HG03558 (cell line): ENCODE data around the gene CCR2.
"Not testable (repeated sequence)": the region's sequence is repeated elsewhere in the genome, so short reads cannot be mapped to it uniquely, and the experiment has no call there.

Source experiments
- ATAC-seq: cut with Tn5 transposase; IDR thresholded peaks from one replicate; pipeline ENCODE4 v1.9.1; 2021; ENCODE audit warnings: moderate number of reproducible peaks; ENCODE audit not compliant: unreplicated experiment; ENCODE audit errors: extremely low read depth

Gene CCR2

DNA sequence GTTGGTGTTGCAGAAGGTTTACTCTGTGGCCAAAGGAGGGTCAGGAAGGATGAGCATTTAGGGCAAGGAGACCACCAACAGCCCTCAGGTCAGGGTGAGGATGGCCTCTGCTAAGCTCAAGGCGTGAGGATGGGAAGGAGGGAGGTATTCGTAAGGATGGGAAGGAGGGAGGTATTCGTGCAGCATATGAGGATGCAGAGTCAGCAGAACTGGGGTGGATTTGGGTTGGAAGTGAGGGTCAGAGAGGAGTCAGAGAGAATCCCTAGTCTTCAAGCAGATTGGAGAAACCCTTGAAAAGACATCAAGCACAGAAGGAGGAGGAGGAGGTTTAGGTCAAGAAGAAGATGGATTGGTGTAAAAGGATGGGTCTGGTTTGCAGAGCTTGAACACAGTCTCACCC is 20.8 kb downstream of the CCR2 start:
- ATAC-seq = no peak

DNA sequence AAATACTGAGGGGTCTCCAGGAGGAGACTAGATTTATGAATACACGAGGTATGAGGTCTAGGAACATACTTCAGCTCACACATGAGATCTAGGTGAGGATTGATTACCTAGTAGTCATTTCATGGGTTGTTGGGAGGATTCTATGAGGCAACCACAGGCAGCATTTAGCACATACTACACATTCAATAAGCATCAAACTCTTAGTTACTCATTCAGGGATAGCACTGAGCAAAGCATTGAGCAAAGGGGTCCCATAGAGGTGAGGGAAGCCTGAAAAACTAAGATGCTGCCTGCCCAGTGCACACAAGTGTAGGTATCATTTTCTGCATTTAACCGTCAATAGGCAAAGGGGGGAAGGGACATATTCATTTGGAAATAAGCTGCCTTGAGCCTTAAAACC is 21.3 kb downstream of the CCR2 start:
- ATAC-seq = no peak

DNA sequence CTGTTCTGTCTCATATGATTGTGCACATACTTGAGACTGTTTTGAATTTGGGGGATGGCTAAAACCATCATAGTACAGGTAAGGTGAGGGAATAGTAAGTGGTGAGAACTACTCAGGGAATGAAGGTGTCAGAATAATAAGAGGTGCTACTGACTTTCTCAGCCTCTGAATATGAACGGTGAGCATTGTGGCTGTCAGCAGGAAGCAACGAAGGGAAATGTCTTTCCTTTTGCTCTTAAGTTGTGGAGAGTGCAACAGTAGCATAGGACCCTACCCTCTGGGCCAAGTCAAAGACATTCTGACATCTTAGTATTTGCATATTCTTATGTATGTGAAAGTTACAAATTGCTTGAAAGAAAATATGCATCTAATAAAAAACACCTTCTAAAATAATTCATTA is 21.9 kb downstream of the CCR2 start:
- no peak for ATAC-seq

DNA sequence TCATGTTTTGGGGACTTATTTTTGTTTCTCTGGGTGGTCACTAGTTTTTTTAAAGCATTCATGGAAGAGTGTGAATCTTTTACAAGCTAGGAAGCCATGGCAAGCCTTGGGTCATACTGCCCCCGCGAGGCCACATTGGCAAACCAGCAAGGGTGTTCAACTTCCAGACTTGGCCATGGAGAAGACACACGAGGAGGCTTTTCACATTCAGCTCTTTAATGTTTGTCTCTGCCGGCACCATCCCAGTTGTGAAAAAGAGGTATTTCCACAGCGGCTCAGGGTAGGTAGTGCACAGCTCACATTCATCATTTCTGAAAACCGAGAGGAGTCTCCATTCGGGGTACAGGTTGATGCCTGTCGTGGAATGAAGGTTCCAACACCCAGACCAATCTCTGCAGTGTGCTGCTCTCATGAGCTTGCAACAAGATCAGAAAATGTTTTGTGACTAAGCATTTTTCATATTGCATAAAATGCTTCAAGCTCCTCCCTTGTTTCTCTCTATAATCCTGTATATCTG is 24.6 kb downstream of the CCR2 start:
- no peak for ATAC-seq

DNA sequence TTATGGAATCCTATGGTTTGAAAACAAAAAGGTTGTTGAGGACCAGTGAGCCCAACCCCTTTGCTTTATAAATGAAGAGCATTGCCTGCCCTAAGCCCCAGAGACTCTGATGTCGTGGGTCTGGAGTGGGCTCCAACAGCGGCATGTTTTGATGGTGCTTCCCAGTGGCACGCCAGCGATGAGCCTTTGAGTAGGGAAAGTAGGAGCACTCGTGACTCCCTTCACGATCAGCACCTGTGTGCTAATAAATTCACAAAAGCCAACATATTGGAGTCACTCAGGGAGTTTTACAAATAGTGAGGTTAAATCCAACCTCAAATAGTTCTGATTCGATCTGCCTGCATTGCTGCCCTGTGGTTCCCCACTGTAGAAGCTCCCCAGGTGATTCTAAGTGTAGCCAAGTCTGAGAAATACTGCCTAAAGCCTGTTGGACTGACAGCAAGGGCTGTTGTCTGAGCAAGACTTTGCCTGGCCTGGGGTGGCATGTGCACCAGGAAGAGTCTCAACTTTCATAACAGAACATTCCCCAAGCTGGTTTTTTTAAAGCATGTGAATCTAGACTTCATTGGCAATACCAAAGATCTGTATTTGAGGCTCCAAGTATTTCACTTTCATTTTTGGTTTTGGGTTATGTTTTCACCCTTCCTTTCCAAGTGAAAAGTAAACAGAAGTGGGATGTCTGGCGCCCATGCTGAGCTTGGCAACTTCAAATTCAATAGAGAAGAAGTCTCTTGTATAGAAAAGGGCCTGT is 26.7 kb downstream of the CCR2 start:
- no peak for ATAC-seq

DNA sequence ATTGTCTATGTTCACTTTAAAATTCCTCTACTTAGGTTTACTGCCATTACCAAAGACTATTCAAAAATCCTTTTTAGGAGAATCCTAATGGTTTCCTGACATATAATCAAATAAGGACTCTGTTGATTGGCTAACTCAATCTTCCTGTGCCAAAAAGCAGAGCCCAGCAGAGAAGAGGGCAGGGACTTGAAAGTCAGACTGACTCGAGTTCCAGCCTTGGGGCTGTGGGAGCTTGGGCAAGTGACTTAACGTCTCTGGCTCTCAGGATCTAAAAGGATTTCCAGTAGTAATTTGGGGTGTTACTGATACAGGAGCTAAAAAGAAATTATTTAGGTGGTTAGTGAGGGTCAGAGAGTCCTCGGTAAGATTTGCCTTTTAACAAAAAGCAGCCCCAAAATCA is 27.7 kb downstream of the CCR2 start:
- ATAC-seq = no peak

DNA sequence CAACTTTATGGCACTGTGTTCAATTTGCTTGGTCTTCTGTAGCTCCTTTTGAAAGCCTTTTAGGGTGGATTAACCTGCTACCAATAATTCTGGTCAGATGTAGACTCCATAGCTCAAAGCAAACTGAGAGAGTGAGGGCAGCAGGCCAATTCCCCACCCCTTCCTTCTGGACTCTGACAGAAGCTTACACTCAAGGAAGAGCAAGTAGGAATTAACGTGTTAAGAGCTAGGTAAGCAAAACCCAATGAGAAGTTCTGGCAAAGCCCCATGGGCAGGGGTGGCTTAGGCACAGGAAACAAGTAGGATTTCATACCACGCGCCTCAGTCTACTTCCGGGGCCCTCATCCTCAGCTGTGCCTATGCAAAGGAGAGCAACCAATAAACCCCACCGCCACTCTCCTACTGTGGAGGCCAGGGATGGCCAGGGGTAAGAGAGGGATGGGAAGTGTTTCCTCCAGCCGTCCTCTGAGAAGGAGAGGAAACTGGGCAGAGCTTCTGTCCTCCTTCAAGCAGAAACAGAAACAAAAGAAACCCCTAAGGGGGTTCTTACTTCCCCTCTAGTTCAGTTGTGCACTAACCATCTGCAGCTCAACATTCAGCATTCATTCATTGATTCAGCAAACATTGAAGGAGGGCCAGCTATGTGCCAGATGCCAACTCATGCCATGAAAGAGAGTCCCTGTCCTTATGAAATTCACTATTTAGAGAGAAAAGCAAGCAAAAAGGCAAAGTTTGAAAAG is 29.5 kb downstream of the CCR2 start:
- no peak for ATAC-seq

DNA sequence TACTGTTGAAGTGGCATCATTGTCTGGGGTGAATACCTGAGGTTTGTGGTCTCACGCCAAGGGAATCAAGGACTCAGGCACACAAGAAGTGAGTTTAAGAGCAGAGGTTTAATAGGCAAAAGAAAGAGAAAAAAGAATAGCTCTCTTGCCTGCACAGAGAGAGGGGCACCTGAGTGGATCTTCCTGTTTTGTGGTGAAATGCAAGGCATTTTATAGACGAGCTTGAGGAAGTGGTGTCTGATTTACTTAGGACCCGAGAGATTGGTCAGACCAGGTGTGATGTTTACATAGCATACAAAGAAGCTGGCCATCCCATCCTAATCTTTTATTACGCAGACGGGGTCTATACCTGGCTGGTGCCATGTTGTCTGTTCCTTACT is 30.0 kb downstream of the CCR2 start:
- ATAC-seq = no peak

DNA sequence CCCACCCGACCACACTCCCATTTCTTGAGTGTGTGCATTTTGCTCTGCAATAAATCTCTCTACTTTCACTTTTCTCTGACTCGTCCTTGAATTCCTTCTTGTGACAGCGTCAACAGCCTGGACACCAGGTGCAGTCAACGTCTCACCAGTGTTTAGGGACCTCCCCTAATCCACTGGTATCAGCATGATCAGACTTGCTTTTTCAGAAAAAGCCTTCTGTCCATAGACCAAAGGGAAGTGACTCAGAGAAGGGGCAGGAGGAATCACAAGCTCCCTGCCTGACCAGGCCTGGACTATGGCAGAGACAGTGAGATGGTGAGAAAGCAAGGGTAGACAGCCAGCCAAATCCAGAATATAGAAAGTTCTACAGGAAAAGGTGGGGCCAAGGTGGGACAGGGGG is 32.3 kb downstream of the CCR2 start:
- ATAC-seq = no peak

DNA sequence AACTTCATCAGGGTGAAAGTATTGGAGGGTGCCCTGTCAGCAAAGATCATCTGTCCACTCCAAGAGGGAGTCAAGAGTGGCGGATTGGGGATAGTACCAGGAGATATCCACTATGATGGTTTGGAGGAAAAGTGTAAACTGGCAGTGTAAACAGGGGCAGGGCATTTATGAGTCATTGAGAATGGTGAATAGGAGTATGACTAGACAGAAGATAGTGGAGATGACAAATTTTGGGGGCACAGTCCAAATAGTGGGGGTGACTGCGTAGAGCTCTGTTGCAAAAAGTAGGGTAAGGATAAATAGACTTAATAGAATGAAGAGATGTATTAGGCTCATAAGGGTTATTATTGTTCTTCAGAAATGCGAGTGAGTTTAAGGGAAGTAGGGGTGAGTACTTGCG is 34.9 kb downstream of the CCR2 start:
- ATAC-seq = not testable (repeated sequence)

DNA sequence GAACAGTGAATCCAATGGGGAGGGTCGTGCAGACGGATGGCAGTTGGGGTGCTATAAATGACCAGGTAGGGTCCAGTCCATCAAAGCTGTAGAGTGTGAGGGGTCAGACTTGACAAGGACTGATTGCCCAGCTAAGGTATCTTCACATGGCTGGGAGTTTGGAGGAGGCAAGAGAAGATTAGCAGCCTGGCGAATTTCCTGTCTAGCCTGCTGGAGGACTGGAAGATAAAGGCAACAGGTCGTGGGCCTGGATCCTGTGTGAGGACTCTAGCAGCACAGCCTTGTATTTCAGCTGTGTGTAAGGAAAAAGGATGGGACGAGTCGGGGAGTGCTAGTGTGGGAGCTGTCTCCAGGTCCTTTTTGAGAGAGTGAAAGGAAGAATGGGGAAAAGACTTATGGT is 35.4 kb downstream of the CCR2 start:
- no peak for ATAC-seq

DNA sequence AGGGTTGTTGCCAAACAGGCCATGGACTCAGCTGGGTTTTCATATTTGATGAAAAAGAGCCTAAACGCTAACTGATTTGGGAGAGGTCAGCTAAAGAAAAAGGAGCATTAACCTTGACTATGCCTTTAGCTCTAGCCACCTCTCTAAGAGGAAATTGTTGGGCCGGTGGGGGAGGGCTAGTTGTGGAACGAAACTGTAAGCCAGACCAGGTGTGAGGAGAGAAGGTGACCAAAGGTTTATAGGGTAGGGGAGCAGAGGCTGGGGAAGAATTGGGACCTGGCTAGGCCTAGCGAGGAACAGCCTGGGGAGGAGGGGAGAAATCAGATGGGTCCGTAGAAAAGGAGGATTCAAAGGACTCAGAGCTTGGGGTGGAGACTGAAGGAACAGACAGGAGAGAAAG is 37.6 kb downstream of the CCR2 start:
- not testable (repeated sequence) for ATAC-seq

DNA sequence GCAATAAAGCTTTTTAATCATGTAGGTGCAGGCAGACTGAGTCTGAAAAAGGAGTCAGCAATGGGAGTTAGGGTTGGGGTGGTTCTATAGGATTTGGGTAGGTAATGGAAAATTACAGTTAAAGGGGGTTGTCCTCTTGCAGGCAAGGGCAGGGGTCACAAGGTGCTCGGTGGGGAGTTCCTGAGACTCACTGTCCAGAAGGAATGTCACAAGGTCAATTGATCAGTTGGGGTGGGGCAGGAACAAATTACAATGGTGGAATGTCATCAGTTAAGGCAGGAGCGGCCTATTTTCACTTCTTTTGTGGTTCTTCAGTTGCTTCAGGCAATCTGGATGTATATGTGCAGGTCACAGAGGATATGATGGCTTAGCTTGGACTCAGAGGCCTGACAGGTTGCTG is 39.1 kb downstream of the CCR2 start:
- no peak for ATAC-seq

DNA sequence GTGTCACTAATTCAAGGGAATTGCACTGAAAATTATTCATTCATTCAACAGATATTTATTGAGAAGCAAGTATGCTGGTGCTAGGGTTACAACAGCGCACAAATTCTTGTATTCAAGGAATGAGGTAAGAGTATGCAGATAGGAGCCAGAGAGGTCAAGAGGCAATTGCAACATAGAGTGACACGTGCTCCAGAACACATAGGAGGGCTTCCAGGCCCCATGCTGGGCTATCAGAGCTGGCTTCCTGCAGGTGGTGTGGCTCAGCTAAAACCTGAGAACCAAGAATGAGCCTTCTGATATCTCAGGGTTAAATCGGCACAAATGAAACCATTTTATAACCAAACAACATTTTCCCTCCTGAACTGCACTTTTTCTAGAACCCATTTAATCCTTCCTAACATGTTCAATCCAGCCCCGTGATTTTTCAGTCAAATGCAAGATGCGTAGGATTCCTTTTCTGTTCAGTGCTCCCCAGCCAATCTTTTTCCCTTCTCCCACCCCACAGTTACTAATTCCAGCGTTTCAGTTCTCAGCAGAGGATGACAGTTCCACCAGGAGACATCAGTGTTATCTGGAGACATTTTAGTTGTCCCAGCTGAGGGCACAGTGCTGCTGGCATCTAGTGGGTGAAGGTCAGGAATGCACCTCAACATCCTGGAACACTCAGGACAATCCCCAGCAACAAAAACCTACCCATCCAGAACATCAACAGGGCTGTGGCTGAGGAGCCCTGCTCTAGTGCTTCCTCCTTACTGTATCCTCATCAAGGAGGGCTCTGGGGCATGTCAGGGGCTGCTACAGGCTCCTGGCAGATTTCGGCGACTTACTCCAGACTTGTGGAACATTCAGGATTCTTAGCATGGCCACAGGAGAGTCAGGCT is 39.9 kb downstream of the CCR2 start:
- no peak for ATAC-seq

DNA sequence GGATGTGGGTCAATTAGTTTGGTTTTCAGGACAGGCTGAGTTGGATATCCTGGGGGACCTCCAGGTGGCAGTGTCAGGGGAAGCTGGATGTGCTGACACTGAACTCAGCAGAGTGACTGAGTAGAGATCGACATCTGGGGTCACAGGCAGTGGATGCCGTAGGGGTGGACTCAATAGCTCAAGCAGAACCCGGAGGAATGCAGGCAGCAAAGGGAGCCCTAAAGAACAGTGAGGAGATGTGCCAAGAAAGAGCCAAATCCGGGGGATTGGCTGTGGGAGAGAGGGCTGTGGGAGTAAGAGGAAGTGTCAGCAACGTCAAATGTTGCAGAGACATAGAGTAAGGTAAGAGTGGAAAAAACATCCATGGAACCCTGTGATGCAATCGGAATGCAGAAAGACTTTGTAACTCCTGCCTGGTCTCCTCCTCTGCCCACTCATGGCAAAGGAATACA is 41.3 kb downstream of the CCR2 start:
- no peak for ATAC-seq

DNA sequence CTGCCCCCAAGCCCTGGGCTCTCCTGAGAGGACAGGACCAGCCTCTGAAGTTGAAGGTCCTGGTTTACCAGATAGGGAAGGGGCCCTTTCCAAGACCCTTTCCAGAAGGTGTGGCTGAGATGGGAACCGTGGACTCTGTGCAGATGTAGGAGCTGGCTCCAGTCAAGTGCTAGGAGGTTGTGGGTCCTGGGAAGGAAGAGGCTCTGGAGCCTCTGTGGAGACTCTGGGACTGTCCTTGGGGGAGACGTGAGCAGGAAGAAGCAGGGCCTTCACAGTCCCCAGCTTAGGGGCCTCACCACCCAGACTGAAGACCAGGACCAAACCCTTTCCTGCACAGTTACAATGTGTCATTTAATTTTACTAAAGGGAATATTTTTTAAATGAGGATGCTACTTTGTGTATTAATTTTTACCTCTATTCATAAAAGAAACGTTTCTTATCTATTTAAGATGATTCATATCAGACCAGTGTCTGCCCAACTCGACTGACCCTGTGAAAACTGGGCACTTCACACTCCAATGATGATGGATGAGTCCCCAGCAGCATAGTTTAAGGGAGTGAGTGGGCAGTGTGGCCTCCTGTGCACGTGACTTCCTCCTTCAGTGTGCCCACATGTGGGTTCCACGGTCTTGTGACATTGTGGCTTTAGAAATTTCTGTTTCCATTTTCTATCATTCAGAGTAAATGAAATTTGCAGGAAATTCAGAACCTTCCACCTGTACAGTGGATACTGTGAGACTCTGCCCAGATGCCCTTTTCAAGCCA is 42.0 kb downstream of the CCR2 start:
- ATAC-seq = no peak

DNA sequence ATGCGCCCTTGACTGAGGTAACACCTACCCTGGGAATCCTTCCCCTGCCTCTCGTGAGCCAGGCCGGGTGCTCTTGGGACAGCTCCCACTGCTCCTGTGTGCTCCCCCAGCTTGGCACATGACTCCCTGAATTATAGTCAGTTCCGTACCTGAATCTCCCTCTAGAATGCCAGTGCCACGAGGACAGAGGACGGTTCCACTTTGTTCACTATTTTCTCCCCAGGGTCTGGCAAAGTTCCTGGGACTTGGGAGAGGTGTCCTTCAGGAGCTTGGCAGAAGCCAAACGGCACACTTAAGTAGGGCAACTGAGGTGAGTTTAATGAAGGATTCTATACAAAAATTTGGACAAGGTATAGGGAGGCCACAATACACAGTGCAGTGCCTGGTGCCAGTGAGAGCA is 43.2 kb downstream of the CCR2 start:
- no peak for ATAC-seq

DNA sequence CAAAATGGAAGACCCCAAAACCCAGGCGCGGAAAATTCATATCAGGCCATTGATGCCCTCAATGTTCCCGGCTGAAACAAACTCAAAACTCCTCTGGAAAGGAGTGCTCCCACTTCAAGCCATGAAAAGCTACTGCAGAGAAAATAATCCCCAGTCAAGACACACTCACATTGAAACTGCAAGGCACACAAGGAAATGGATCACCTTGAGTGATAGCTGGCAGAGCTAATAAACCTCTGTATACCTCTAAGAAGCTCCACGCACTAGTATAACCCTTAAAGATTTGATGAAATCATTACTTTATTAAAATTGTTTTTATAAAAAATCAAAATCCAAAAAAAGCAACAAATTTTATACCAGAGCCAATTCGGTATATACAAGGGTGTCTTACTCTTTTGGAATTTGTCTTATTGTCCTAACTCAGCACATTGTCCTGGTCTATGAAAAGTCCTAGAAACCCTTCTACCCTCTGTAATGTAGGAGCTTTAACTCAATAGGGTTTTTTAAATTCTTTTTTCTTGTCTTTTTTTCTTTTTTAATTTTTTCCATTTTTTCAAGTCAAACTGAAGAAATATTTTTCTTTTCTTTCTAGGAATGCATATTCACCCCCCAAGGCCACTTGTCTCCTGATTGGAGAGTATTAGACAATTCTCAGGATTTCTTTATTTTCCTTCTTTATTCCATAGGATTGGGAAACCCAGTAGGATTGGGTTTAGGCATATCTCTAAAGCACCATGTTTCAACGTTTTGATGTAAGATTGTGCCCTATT is 44.5 kb downstream of the CCR2 start:
- ATAC-seq = no peak

DNA sequence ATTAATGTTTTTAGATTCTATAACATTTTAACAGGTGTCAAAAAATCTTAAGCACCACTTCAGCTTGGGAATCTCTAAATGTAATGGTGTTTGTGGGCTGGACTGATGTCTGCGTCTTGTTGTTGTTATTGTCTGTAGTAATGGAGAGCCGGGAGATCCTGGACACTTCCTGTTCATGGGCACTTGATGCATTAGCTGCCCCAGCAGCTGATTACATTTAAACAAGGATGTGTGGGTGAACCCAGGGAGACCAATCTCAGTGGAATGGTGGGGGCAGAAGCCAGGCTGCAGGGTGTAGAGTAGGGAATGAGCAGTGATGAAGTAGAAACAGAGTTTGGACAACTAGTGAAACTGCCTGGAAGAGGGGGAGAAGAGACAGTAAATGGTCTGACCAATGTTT is 45.2 kb downstream of the CCR2 start:
- no peak for ATAC-seq
